ENCODE measurements around the gene EHMT1.

DNA sequence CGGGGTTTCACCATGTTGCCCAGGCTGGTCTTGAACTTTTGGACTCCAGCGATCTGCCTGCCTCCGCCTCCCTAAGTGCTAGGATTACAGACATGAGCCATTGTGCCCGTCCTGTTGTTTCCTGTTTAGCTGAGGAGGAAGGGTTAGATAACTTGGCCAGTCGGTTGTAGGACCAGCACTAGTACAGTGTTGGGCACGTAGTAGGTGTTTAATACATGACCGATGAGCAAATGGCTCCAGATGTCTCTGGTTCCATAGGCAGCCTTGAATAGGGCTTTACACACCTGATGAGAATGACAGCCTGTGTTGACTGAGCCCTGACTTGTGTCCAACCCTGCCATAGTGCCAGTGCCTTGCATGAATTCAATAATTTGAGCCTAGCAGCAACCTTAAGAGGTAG lies 1.8 kb downstream of the EHMT1 start:
- TF ChIP-seq, protein P1, sequence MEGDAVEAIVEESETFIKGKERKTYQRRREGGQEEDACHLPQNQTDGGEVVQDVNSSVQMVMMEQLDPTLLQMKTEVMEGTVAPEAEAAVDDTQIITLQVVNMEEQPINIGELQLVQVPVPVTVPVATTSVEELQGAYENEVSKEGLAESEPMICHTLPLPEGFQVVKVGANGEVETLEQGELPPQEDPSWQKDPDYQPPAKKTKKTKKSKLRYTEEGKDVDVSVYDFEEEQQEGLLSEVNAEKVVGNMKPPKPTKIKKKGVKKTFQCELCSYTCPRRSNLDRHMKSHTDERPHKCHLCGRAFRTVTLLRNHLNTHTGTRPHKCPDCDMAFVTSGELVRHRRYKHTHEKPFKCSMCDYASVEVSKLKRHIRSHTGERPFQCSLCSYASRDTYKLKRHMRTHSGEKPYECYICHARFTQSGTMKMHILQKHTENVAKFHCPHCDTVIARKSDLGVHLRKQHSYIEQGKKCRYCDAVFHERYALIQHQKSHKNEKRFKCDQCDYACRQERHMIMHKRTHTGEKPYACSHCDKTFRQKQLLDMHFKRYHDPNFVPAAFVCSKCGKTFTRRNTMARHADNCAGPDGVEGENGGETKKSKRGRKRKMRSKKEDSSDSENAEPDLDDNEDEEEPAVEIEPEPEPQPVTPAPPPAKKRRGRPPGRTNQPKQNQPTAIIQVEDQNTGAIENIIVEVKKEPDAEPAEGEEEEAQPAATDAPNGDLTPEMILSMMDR (IDR thresholded peaks at IDR 0.05), result no peak
- TF ChIP-seq POLR2A (IDR thresholded peaks at IDR 0.05), result no peak

Data from right lobe of liver (tissue), 4 donors.